HG03135 (cell line): ENCODE data around the gene ELFN2.
"Not testable (repeated sequence)": the region's sequence is repeated elsewhere in the genome, so short reads cannot be mapped to it uniquely, and the experiment has no call there.

Experiments used
- ATAC-seq: cut with Tn5 transposase; IDR thresholded peaks from one replicate; pipeline ENCODE4 v1.9.1; 2021; ENCODE audit warnings: mild to moderate bottlenecking, moderate library complexity; ENCODE audit not compliant: unreplicated experiment

The ELFN2 gene

DNA sequence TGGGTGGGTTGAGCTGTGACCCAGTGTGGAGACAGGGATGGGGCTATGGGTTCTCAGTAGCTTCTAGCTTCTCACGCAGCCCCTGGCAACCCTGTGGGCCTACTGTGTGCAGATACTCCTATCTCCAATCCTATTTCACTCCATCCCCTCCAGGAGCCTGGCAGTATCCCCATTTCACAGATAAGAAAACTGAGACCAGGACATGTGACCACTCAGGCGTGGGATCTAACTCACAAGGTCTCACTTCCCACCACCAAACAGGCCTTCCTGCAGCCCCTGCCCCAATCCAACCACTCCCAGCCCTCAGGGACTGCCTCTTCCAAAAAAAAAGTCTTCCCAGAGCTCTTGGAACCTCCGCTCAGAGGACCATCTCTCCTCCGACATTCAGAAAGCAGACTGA lies 15.6 kb downstream of the ELFN2 start:
- no peak for ATAC-seq

DNA sequence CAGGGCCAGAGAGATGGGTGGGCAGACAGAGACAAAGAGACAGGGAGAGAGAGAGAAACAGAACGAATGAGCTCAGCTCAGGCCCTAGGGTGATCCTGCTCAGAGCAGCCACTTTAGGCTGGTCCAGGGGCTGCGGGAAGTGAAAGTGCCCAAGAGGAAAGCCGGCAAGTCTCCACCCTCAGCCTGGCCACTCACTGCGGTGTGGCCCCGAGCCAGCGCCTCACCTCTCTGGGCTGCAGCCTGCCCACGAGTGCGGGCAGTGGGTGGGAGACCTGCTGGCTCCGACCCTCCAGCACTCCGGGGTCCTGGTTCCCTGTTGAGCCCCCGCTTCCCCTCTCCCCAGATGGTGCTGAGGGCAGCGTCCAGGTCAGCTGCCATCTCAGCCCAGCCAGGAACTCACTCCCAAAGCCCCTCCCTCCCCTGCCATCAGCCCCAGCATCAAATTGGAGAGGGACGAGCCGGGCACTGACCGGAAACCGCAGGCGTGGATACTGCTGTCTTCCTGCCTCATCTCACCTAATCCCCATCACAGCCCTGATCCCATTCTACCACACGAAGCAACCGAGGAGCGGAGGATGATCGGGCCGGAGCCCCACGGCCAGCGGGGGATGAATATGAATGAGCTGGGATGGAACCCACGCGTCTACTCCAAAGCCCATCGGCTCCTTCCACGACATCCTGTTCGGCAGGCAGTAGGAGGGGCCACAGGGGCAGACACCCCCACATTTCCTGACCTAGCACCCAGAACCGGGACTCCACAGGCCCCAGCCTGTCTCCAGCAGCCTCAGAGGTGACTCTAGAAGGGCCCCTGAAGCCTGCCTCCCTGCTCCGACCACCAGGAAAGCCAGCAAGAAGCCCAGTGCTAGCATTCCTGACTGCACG lies 16.9 kb downstream of the ELFN2 start:
- ATAC-seq = no peak

DNA sequence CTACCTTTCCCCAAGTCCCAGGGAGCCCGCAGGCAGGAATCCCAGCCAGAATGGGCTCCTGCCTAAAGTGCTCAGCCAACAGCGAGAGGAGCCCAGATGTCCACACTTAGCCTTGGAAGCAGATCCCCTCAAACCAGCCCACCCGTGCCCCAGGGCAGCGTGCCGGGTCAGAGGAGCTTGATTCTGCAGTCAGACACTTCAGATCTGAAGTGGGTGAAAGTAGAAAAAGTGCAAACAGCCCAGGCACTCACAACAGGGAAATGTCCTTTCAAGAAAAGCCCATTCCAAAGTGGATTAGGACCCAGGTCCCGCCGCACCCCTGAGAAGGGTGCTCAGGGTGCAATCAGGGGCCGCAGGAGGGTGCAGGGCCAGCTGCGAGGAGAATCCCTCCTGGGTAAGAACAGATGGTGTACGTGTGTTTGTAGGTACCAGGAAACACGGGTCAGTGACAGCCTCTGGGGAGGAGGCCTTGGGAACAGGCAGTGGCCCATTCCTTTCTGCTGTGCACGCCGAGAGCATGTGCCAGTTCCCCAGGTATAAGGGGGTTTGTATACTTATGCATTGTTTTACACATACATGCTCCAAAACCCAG lies 17.7 kb downstream of the ELFN2 start:
- ATAC-seq = no peak

DNA sequence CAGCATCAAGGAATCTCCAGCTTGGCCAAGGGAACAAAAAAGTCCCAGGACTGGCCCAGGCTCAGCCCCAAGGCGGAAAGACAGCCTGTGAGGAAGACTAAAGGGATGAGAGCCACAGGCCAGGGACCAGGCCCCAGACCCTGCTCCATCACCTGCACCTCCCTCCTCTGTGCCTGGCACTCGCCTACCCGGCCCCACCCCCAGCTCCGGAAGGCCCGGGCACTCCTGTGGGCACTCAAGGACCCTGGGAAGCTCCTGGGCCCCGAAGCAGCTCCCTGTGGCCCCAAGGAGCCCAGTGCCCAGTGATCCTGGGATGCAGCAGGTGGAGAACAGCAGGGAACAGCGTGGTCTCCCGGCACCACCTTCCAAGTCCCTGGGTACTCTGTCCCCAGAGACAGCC lies 18.2 kb downstream of the ELFN2 start:
- no peak for ATAC-seq

DNA sequence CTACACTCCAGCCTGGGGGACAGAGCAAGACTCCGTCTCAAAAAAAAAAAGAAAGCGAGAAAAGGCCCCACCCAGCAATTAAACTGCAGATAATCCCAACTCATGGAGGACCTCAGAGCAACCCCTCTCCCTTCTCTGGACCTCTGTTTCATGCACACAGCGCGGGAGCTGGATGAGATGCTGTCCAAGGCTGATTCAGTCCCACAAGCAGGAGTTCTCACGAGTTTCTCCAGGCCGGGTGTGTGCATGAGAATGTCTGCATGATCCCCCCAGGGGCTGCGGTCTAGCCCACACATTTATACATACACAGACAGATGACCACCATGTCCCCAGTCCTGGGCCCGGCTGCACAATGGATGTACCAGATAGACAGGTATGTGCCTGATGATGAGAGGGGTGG lies 19.4 kb downstream of the ELFN2 start:
- ATAC-seq = no peak

DNA sequence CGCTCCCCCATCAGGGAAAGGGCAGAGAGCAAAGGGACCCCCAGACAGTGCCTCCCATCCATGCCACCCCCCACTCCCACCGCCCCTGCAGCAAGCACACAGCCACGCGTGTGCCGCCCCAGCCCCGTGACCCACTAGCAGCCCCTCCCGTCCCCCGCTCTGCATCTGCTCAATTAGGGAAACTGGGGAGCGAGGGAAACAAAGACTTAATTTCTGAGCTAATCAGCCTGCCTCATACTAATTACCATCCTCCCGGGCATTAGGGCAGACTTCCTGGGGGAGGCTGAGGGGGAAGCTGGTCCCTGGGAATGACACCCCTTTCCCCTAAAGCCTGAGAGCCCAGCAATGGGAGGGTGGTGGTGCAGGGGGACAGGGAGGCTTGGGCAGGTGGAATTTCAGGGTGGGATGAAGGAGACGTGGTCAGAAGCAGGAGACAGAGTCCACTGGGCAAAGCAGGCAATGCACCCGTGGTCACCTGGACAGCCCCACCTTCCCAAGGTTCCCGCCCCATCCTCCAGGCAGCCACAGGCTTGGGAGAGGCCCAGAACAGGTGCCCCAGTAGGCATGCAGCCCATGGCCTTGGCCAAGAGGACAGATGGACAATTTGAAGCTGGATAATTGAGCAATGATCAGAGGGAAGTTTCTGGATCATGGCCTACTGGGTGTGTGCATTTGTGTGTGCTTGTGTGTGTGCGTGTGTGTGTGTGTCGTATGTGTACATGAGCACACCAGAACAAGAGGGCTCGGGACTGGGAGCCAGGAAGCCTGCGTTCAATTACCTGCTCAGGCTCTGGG lies 20.6 kb downstream of the ELFN2 start:
- ATAC-seq = no peak

DNA sequence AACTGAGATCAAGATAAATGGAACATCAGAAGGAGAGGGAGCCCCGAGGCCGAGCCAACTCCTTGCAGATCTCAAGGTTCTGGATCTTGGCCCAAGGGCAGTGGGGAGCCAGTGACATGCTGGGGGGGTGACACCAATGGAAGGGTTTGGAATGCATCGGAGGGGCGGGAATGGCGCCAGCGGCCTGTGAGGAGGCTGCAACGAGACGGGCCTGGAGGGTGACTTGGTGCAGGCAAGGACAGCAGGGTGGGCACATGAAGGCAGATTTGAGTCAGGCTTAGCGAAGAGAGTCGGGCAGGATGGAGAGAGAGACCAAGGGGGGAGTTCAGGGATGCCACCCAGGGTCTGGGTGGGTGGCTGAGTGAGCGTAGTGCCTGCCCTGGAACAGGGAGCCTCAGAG lies 23.2 kb downstream of the ELFN2 start:
- ATAC-seq = no peak

DNA sequence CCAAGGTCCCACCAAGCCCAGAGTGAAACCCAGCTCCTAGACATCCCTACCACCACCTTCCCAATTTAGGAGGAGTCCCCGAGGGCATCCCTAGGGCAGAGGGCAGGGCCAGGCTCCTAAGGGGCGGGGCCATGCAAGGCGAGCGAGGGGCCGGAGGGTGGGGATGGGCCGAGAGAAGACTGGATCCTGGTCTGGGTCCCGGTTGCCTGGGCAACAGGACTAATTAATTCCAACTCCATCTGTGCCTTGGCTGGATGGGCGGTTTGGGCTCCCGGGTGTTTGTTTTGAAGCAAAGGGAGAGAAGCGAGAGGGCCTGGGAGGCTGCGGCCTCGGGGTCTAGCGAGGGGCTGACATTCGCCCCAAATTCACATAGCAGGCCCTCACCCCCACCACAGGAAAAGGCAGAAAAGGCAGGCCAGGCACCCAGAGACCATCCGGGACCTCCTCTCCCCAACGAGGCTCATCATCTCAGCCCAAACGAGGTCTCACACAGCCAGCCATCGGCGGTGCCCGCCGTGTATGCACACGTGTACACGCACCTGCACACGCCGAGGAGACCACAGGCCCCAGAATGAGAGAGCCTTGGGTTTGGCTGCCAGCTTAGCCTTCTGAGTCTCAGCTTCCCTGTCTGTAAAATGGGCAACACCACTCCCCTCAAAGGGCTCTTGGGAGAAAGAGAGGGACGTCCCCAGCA lies 23.9 kb downstream of the ELFN2 start:
- no peak for ATAC-seq

DNA sequence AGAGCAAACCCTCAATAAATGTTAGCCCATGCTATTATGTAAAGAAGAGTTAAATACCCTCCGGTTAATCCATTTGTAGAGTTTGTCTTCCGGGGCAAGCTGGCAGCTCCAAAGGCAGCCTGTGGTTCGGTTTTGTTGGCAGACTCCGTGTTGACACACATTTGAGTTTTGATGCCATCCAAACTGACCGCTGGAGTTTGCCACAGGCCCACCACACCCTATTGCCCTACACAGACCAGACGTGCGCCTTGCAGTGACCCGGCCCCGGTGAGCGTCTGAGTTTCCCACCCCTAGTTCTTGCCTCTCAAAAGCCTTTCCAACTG lies 25.1 kb downstream of the ELFN2 start:
- ATAC-seq = no peak

DNA sequence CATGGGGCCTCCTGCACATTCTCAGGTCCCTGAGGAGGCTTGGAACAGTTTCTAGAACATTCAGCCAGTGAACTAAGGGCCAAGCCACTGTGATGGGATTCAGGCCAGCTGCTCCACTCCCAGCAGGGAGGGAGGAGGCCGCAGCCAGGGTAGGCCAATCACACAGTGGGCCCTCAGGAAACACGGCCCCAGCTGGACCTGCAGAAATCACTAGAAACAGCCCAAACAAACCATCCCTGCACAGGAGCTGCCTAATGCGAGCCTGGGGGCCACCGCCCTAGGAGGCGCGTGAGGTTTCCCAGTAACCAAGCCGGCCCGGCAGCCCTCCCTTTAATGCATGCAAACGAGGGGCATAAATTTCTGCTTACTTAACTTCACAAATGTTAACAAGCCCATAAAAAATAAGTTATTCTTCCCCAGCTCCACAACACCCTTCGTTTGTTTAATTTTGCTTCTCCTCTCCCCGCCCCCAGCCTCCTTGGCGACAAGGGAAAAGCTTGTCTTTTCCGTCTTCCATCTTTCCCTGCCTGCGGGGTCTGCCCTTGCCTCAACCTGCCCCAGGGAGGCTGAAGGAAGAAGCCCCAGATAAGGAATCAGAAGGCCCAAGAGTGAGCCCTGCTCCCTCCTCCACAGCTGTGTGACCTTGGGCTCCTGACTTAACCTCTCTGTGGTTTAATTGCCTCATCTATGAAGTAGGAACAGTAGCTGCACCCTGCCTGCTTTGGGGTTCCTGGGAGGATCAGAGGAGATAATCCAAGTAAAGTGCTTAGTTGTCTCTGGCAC lies 25.7 kb downstream of the ELFN2 start:
- ATAC-seq = no peak

DNA sequence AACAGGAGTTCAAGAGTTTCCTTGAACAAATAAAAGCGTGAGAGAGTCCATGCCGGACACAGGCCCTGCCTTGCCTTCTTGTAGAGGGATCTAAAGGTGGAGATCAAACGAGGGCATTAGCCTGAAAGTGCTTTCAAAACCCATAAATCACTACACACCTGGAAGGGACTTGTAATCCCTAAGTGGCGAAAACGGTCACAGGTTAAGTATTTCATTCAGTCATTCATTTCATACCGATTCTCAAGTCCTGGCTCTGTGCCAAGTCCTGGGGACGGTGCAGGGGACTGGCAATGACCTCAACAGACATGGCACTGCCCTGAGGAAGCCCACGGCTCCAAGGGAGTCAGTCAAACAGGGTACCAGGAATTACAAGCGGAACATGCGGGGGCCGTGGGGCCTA lies 26.6 kb downstream of the ELFN2 start:
- no peak for ATAC-seq

DNA sequence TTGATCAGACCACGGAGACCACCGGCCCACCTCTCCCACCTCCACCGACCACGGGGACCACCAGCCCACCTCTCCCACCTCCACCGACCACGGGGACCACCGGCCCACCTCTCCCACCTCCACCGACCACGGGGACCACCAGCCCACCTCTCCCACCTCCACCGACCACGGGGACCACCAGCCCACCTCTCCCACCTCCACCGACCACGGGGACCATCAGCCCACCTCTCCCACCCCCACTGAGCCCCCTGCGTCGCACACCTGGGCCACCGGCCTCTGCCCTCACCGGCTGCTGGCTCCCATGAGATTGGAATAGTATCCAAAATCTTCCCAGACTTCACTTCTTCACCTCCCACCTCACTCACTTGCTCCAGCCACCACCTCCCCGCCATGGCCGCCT lies 27.8 kb downstream of the ELFN2 start:
- not testable (repeated sequence) for ATAC-seq

DNA sequence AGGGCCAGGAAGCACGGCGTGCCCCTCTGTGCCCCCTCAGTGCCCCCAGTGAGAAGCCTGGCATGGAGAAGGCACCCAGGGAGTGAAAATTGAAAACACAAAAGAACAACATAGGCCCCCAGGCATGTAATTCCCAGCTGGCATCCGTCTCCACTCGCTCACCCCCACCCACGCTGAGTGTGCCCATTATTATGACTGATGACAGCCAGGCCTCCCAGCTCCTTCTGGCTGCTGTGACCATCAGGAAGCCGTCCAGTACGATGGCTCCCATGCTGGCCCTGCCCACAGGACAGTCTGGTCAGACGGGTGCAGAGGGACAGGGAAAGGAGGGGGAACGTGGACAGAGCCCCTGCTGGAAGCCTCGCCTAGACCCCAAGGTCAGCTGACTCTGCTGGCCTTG lies 30.1 kb downstream of the ELFN2 start:
- ATAC-seq = no peak

DNA sequence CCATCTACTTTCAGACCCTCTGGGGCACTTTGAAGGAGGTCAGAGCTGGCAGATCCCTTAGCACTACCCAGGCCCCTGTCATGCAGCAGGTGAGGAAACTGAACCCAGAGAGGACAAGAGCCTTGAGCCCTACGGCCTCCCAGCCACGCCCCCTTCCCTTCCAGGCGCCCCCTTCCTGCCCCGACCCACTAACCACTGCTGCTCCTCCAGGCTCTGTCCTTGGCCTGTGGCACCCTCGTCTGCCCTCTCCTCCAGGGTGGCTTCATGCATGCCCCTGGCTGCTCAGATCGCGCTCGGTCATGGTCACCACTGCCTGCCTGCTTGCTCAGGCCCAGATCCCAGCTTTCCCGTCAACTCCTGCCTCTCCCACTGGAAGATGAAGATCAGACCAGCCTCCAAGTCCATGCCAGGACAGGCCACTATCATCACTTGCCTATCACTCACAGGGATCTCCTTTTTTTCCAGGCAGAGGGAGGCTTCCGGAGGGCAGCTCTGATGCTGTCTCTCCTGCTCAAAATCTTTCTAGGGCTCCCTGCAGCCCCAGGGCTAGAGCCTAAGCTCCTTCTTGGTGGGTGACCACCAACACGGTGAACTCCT lies 30.7 kb downstream of the ELFN2 start:
- no peak for ATAC-seq

DNA sequence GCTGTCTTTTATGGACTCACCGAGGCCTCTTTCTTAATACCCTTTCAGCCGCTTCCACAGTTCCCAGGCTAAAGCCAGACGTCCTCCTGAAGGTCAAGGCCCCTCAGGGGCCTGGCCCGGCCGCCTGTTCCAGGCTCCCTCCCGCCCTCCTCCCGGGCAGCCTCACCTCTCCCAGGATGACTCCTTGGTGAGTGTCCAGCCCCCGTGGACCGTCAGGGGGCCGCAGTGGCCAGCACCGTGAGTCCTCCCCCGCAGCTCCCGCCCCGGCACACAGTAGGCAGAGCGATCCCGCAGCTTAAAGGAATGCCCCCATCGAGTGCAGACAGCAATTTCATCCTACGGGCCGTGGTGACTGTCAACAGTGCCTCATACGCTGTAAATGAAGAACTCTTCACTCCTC lies 32.9 kb downstream of the ELFN2 start:
- no peak for ATAC-seq

DNA sequence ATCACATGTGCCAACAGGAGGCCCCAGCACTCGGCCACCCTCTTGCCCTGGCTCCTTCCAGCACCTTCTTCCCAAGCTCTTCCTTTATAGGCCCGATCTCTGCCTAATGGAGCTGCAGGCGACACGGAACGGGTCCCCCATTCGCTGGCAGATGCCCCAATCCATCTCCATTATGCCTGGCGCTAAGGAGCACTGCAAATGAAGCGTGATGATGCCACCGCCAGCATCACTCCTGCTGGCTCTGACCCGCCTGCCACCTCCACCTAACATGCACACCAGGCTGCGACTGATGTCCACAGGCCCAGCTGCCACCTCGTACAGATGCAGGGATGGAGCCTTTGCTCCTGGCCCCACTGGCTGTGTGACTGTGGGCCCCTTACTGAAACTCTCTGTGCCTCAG lies 33.5 kb downstream of the ELFN2 start:
- ATAC-seq = no peak

DNA sequence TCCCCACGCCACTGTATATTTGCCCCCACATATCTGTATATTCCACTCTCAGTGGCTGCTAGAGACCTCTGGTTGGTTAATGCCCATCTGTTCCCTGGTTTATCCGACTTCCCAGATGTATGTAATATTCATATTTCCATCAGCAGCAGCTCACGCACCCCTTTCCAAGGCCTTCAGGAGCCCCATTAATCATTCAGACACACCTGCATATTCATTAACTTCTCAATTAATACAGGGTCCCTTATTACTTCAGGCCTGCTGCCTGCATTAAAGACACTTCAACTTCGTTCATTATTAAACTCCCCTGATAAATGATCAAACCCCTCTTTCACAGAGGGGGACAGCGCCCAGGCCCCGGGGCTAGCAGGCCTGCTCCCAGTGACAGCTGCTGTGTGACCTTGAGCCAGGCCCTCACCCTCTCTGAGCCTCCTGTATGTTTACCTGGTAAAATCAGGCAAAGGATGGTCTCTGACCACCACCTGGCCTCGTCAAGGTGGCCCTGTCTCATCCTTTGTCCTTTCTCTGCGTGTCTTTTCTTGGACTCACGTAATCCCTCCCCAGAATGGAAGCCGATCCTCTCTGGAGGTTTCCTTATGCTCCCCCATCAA lies 34.5 kb downstream of the ELFN2 start:
- ATAC-seq = no peak

DNA sequence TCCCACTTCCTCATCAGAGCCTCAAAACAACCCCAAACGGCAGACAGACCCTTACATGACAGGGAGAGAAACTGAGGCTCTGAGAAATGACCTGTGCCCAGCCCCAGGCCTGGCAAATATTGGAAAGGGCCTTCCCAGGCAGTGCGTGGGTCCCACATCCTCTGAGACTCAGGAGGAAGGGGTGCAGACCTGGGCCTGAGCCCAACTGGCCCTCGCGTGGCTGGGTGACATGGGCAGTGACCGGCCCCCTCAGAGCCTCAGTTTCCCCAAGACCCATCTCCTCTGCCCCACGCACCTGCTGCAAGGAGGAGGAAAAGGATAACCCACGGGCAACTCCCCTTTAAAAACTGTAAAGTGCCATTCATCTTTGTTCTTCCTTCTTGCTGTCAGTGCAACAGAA lies 35.6 kb downstream of the ELFN2 start:
- ATAC-seq = no peak

DNA sequence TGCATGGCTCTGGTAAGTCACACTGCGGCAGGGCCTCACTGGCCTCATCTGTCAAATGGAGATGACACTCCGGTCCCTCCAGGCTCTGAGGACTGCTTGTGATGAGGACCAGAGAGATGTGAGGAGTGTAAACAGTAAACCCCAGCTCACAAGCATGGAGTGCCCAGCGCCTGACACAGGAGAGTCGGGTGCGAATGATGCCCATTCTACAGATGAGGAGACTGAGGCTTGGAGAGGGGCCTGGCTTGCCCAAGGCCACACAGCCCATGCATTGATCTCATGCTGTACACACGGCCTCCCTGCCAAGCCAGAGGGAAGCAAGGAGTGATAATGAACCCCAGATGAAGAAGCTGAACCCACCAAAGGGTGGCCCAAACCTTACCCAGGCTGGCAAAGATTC lies 37.2 kb downstream of the ELFN2 start:
- no peak for ATAC-seq

DNA sequence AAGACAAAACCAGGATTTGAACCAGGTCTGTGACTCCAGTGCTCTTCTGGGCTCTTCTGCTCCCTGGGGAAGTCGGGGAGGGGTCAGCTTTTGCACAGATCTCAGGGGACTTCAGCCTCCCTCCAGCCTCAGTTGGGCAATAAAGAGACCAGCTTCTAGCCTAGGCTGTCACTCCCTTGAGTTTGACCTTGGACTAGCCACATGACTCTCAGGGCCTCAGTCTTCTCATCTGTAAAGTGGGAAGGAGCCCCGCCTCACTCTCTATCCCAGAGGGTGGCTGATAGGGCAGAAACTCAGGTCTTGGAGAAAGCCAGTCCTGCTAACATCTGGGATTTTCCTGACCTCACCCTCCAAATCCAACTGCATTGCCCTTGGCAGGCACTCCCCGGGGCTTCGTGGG lies 38.7 kb downstream of the ELFN2 start:
- no peak for ATAC-seq
